Measurements from ENCODE around the gene CYP39A1.

GRCh38 chr6:46635462-46635861, 17.2 kb downstream of the CYP39A1 start:
- TF ChIP-seq CTCF (IDR thresholded peaks at IDR 0.05) = no peak
- no peak for TF ChIP-seq POLR2A (IDR thresholded peaks at IDR 0.05)
